ENCODE results near the gene LRRC4B.

DNA sequence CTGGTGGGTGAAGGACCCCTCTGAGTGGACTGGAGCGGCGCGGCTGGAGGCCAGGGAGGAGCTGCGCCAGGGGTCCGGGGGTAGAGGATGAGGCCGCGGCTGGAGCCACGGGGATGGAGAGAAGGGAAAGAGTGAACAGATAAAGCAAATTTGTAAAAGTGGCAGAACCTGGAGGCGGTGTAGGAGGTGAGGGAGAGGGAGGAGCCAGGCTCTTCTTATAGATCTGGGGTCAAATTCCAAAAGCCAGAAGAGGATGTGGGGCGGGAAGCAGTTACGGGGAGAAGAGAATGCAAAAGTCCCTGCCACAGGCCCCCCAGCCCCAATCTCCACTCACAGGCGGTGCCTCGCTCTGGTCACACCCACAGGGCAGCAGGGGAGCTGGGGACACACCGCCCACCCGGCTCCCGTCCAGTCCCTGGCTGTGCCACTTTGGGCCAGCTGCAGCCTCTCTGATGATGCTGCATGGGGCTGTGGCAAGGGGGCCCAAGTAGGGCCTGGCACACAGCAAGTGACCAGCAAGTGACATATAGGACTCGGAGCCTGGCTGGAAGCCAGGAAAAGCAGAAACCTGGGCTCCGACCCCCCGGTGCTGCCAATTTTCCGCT lies 11.1 kb downstream of the LRRC4B start:
- TF ChIP-seq TEAD4 (IDR thresholded peaks at IDR 0.05) (no peak), TAF1 (IDR thresholded peaks at IDR 0.05; ENCODE audit: low read depth) (no peak), FOXM1 (IDR thresholded peaks at IDR 0.05; ENCODE audit: borderline replicate concordance, low read depth) (no peak), YY1 (IDR thresholded peaks at IDR 0.05; ENCODE audit: low read depth) (no peak), RAD21 (IDR thresholded peaks at IDR 0.05; ENCODE audit: low read depth) (no peak), EP300 (IDR thresholded peaks at IDR 0.05; ENCODE audit: borderline replicate concordance) (no peak)
- TF ChIP-seq, protein P1, sequence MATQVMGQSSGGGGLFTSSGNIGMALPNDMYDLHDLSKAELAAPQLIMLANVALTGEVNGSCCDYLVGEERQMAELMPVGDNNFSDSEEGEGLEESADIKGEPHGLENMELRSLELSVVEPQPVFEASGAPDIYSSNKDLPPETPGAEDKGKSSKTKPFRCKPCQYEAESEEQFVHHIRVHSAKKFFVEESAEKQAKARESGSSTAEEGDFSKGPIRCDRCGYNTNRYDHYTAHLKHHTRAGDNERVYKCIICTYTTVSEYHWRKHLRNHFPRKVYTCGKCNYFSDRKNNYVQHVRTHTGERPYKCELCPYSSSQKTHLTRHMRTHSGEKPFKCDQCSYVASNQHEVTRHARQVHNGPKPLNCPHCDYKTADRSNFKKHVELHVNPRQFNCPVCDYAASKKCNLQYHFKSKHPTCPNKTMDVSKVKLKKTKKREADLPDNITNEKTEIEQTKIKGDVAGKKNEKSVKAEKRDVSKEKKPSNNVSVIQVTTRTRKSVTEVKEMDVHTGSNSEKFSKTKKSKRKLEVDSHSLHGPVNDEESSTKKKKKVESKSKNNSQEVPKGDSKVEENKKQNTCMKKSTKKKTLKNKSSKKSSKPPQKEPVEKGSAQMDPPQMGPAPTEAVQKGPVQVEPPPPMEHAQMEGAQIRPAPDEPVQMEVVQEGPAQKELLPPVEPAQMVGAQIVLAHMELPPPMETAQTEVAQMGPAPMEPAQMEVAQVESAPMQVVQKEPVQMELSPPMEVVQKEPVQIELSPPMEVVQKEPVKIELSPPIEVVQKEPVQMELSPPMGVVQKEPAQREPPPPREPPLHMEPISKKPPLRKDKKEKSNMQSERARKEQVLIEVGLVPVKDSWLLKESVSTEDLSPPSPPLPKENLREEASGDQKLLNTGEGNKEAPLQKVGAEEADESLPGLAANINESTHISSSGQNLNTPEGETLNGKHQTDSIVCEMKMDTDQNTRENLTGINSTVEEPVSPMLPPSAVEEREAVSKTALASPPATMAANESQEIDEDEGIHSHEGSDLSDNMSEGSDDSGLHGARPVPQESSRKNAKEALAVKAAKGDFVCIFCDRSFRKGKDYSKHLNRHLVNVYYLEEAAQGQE (IDR thresholded peaks at IDR 0.05; ENCODE audit: low read depth) = no peak
- TF ChIP-seq, protein P2, sequence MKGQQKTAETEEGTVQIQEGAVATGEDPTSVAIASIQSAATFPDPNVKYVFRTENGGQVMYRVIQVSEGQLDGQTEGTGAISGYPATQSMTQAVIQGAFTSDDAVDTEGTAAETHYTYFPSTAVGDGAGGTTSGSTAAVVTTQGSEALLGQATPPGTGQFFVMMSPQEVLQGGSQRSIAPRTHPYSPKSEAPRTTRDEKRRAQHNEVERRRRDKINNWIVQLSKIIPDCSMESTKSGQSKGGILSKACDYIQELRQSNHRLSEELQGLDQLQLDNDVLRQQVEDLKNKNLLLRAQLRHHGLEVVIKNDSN (IDR thresholded peaks at IDR 0.05) = no peak
- TF ChIP-seq, protein P3, sequence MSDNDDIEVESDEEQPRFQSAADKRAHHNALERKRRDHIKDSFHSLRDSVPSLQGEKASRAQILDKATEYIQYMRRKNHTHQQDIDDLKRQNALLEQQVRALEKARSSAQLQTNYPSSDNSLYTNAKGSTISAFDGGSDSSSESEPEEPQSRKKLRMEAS (IDR thresholded peaks at IDR 0.05) = no peak
